Neural crest cell (in vitro differentiated cells): ENCODE results near the gene TUSC1. TPM values are rescaled to one million over a fixed set of nuclear protein-coding genes. Genes with fewer than 3 reads are reported as not detected.

Experiments
- DNase-seq: peaks from one replicate; pipeline ENCODE4 v3.0.0; 2021; ENCODE audit warnings: low read depth, mixed read lengths, low spot score
- H3K27ac Mint-ChIP-seq: one replicate; pipeline ENCODE4 v1.8.0; 2021; ENCODE audit warnings: mild to moderate bottlenecking, mixed read lengths; ENCODE audit not compliant: unreplicated experiment
- H3K27me3 Mint-ChIP-seq: 2 replicates; pipeline ENCODE4 v1.8.0; 2021; ENCODE audit warnings: low read depth, mild to moderate bottlenecking, mixed read lengths
- H3K36me3 Mint-ChIP-seq: 2 replicates; pipeline ENCODE4 v1.8.0; 2021; ENCODE audit warnings: low read depth, mild to moderate bottlenecking, mixed read lengths
- H3K4me1 Mint-ChIP-seq: 2 replicates; pipeline ENCODE4 v1.8.0; 2021; ENCODE audit warnings: mixed read lengths
- H3K4me3 Mint-ChIP-seq: one replicate; pipeline ENCODE4 v1.8.0; 2021; ENCODE audit warnings: mild to moderate bottlenecking, mixed read lengths
- H3K9me3 Mint-ChIP-seq: 2 replicates; pipeline ENCODE4 v1.8.0; 2021; ENCODE audit warnings: mixed read lengths
- long read RNA-seq: library from polyadenylated mRNA; unstranded; transcript quantifications from one replicate; pipeline ENCODE4 v2.0.0, GENCODE V29; 2020
- total RNA-seq: library from RNA; stranded (reverse); gene quantifications from 2 replicates; pipeline ENCODE4 v1.2.1, GENCODE V29; 2021
- TF ChIP-seq, protein P1 (sequence below): fragments of 200-600 bp; sonication (generic); conservative IDR thresholded peaks from 2 replicates; pipeline ENCODE4 v1.5.0; 2021; ENCODE audit warnings: antibody characterized with exemption, mild to moderate bottlenecking

The TUSC1 gene
- total RNA-seq: not detected in 2 replicates
- long read RNA-seq: 0 reads

DNA sequence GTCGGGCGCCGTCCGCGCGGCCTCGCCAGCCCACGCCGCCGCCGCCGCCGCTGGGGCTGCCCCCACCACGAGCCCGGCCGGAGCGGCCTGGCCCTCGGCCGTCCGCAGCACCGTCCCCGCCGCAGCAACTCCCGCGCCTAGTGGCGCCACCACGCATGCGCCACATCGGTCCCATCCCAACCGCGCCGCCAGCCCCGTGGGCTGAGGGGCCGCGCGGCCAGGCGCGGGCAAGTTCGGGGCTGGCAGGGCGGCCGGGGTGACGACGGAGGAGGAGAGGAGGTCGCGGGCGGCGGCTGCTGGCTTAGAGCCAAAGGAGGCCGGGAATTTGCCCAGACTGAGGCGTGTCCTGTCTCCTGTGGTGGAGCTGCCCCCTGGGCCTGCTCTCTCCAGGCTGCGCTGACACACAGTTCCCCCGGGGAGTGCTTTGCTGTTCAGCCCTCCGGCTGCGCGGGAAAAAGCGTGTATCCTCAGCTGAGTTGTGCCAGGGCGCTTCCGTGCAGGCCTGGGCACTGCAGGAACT lies at the start of gene TUSC1:
Gene TUSC1 (minus strand): TSS at position 298 of the 520 bp plus-strand sequence. CDS start 132 bp downstream, at position 166.
- no peaks in the 10 kb centered on the region for H3K36me3 Mint-ChIP-seq
- no peak for DNase-seq
- peaks cover 6% of the 10 kb centered on the region for H3K9me3 Mint-ChIP-seq
- H3K27ac Mint-ChIP-seq: no peak within 1 kb of the TSS
- no peaks in the 10 kb centered on the region for H3K4me1 Mint-ChIP-seq
- no peaks in the 10 kb centered on the region for H3K27me3 Mint-ChIP-seq
- TF ChIP-seq, protein P1, sequence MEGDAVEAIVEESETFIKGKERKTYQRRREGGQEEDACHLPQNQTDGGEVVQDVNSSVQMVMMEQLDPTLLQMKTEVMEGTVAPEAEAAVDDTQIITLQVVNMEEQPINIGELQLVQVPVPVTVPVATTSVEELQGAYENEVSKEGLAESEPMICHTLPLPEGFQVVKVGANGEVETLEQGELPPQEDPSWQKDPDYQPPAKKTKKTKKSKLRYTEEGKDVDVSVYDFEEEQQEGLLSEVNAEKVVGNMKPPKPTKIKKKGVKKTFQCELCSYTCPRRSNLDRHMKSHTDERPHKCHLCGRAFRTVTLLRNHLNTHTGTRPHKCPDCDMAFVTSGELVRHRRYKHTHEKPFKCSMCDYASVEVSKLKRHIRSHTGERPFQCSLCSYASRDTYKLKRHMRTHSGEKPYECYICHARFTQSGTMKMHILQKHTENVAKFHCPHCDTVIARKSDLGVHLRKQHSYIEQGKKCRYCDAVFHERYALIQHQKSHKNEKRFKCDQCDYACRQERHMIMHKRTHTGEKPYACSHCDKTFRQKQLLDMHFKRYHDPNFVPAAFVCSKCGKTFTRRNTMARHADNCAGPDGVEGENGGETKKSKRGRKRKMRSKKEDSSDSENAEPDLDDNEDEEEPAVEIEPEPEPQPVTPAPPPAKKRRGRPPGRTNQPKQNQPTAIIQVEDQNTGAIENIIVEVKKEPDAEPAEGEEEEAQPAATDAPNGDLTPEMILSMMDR: no peak
- H3K4me3 Mint-ChIP-seq: no peak within 1 kb of the TSS

DNA sequence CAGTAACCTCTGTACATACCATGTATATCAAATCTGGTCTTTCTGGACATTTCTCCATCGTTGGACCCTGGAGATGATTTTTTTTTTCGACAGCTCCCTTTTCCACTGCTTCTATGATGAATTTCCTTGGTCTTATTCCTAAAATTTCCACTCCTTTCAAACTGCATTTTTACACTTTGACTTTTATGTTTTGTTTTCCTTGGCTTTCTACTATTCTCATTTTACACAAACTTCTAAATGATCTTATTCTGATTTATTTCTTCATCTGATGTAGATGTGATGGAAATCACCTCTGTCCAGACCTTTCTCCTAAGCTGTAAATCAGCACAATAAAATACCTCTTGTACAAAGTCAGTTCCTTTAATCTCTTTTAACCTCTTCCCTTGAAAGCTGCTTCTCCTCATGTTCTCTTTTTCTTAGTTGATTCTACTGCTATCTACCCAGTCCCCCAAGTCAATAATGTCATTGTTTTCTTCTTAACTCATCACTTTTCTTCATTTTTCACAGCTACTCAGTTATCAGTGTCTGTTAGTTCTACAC lies 48.7 kb upstream of the TUSC1 start:
- TF ChIP-seq, protein P1: no peak
- Mint-ChIP-seq H3K27ac (no peak overlapping the region), H3K9me3 (peaks cover 4% of the 10 kb centered on the region), H3K36me3 (peaks cover 4% of the 10 kb centered on the region), H3K4me1 (no peaks in the 10 kb centered on the region), H3K4me3 (no peak overlapping the region), H3K27me3 (peaks cover 8% of the 10 kb centered on the region)
- no peak for DNase-seq

DNA sequence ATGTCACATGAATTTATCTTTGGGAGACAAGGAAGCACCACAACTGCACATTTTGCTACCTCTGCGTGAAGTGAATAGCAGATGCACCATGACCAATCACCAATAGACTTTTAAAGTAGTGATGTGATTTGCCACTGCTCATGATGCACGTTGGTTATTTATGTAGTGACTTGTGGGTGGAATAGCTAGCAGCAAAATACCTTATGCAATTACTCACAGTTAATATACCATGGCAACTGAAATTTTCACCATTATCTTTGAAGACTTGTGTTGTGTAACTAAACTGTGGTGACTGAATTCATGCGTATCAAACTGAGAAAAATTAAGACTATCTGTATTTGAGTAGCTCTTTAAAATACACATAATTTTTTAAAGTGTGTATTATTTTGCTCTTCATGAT lies 46.2 kb upstream of the TUSC1 start:
- H3K36me3 Mint-ChIP-seq: no peaks in the 10 kb centered on the region
- no peaks in the 10 kb centered on the region for H3K4me1 Mint-ChIP-seq
- DNase-seq: no peak
- no peak overlapping the region for H3K4me3 Mint-ChIP-seq
- H3K27ac Mint-ChIP-seq: no peak overlapping the region
- TF ChIP-seq, protein P1: no peak
- H3K27me3 Mint-ChIP-seq: peaks cover 2% of the 10 kb centered on the region
- no peaks in the 10 kb centered on the region for H3K9me3 Mint-ChIP-seq

DNA sequence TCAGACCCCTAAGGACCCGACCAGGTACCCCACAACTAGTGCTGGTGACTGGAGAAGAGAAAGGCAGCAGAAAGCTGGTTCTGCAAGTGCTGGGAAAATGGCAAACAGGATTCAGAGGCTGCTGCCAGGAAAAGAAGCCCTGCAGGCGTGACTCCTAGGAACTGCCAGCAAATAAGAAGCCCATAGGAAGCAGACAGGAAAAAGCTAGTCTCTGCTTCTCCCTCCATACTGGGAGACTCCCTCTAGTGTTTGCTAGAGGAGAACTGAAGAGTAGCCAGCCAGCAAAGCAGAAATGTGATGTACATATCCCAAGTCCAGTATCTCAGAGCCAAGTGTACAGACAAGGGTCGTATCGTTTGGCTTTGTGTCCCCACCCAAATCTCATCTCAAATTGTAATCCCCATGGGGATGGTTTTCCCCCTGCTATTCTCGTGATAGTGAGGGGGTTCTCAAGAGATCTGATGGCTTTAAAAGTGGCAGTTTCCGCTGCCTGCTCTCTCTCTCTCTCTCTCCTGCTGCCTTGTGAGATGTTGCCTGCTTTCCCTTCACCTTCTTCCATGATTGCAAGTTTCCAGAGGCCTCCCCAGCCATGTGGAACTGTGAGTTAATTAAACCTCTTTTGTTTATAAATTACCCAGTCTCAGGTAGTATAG lies 38.1 kb upstream of the TUSC1 start:
- no peaks in the 10 kb centered on the region for H3K36me3 Mint-ChIP-seq
- no peaks in the 10 kb centered on the region for H3K9me3 Mint-ChIP-seq
- TF ChIP-seq, protein P1: peak; percentile 66
- H3K27me3 Mint-ChIP-seq: no peaks in the 10 kb centered on the region
- peak; percentile 9 for DNase-seq
- H3K4me1 Mint-ChIP-seq: peaks cover 5% of the 10 kb centered on the region
- H3K27ac Mint-ChIP-seq: no peak overlapping the region
- H3K4me3 Mint-ChIP-seq: no peak overlapping the region

DNA sequence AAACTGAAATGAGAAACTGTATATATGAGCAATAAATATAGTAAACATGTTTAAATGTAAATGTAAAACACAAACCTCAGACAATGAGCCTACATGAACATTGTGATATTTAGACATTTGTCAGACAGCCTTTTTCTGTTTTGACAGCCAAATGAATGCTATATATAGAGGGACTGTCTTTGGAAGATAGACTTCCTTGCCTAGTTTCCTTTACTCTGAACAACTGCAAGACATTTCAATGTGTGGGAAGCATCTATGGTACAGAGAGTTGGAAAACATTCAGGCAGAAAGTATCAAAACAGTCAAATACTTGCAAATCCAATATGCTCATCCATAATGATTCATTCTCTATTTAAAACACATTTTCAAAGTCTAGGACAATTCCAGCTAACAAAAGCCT lies 31.7 kb upstream of the TUSC1 start:
- TF ChIP-seq, protein P1: no peak
- Mint-ChIP-seq H3K4me3 (no peak overlapping the region), H3K9me3 (no peaks in the 10 kb centered on the region), H3K36me3 (no peaks in the 10 kb centered on the region), H3K4me1 (no peaks in the 10 kb centered on the region), H3K27ac (no peak overlapping the region), H3K27me3 (no peaks in the 10 kb centered on the region)
- no peak for DNase-seq
